ENCODE data around the gene PTPRE. TPM values are rescaled to one million over a fixed set of nuclear protein-coding genes. Genes with fewer than 3 reads are reported as not detected.

The PTPRE gene
- total and polyA plus RNA-seq, 5 donors = 6.7 to 21.1 (median 12.9) TPM

DNA sequence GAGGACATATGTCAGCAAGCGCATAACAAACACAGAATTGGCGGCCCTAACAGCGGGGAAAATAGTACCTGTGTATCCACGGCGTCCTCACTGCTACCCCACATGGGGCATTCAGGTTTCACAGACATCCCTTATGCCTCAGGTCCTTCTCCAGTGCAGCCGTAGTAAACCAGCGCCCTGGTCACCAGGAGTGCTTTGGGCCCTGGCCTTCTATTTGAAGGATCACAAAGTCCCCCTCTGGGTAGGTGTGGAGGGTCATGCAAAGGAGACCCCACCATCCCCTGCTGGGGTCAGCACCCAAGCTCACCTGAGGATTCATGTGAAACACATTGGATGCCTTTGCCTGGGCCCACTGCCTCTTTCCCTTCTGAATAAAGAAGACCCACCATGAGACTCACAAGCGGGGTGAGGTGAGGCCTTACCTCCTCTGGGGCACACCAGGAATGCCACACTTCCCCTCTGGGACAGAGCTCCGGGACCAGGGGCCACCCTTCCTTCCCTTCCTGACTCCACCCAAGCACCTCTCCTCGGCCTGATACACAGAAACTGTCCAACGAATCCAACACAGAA is 32.9 kb upstream of the PTPRE start:
- intact Hi-C loops (cut with DNase I) = no loop called here
- Histone ChIP-seq H3K9me3 (ENCODE audit: control insufficient read depth, low read length) (no peaks in the 10 kb centered on the region), H3K27ac (ENCODE audit: low read length) (no peak overlapping the region), H3K4me1 (ENCODE audit: control insufficient read depth, insufficient read depth, low read length) (no peaks in the 10 kb centered on the region), H3K27me3 (ENCODE audit: control insufficient read depth, insufficient read depth) (no peaks in the 10 kb centered on the region), H3K4me3 (ENCODE audit: low read length) (no peak overlapping the region)
- ATAC-seq = no peak
- 82% methylated on average over 11 of the region's 11 CpGs for whole genome bisulfite sequencing
- no peak for DNase-seq

DNA sequence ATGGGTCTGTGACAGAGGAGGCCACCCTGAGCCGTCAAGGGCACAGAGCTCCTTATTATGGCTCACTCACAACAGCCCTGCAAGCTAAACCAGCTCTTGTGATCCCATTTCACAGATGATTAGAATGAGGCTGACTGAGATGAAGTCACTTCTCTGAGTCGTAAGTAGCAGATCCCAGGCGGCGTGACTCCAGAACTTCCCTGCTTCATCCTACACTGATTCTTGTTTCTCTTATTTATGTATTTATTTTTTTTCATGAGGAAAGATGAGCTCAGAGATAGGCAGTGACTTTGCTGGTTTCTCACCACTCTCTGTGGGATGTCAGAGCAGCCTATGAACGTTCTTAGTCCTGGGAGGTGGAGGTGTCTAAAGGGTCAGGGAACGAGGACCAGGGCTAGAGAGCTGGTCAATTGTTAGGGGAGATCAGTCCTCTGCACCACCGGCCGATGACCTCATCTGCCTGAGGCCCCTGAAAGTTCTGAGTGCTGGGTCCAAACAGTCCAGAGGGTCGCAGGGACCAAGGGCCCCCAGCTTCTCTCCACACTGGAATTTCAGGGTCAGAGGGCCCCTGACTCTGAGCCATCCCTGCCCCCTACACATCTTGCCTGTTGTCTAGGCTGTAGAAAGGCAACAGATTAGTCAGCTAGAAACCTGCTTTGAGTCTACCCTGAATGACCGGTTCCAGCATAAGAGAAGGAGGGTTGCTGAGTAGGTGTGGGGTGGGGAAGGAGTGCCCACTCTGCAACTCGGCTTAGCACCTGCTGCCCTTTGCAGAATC is 32.0 kb upstream of the PTPRE start:
- ATAC-seq (no peak), DNase-seq (no peak)
- Histone ChIP-seq H3K27ac (ENCODE audit: low read length) (no peak overlapping the region), H3K27me3 (ENCODE audit: control insufficient read depth, insufficient read depth) (no peaks in the 10 kb centered on the region), H3K4me1 (ENCODE audit: control insufficient read depth, insufficient read depth, low read length) (no peaks in the 10 kb centered on the region), H3K9me3 (ENCODE audit: control insufficient read depth, low read length) (no peaks in the 10 kb centered on the region), H3K4me3 (ENCODE audit: low read length) (no peak overlapping the region)
- intact Hi-C loops (cut with DNase I) = no loop called here
- WGBS = 86% methylated on average over 11 of the region's 11 CpGs

- Histone ChIP-seq H3K4me1 (ENCODE audit: control insufficient read depth, insufficient read depth, low read length) (no peaks in the 10 kb centered on the region), H3K4me3 (ENCODE audit: low read length) (no peak overlapping the region), H3K27me3 (ENCODE audit: control insufficient read depth, insufficient read depth) (no peaks in the 10 kb centered on the region), H3K9me3 (ENCODE audit: control insufficient read depth, low read length) (no peaks in the 10 kb centered on the region), H3K27ac (ENCODE audit: low read length) (no peak overlapping the region)
- ATAC-seq (no peak), DNase-seq (no peak)
- intact Hi-C loops (cut with DNase I) = no loop called here
- 93% methylated on average over 6 of the region's 6 CpGs for WGBS
Measured at GRCh38 chr10:127875449-127875765, 31.5 kb upstream of the PTPRE start.

- Histone ChIP-seq H3K4me3 (ENCODE audit: low read length) (no peak overlapping the region), H3K27me3 (ENCODE audit: control insufficient read depth, insufficient read depth) (no peaks in the 10 kb centered on the region), H3K27ac (ENCODE audit: low read length) (no peak overlapping the region), H3K4me1 (ENCODE audit: control insufficient read depth, insufficient read depth, low read length) (no peaks in the 10 kb centered on the region), H3K9me3 (ENCODE audit: control insufficient read depth, low read length) (no peaks in the 10 kb centered on the region)
- DNase-seq (no peak), ATAC-seq (no peak)
- intact Hi-C loops (cut with DNase I) = no loop called here
- WGBS = 92% methylated on average over 5 of the region's 5 CpGs
Measured at GRCh38 chr10:127875916-127876315, 31.0 kb upstream of the PTPRE start.

DNA sequence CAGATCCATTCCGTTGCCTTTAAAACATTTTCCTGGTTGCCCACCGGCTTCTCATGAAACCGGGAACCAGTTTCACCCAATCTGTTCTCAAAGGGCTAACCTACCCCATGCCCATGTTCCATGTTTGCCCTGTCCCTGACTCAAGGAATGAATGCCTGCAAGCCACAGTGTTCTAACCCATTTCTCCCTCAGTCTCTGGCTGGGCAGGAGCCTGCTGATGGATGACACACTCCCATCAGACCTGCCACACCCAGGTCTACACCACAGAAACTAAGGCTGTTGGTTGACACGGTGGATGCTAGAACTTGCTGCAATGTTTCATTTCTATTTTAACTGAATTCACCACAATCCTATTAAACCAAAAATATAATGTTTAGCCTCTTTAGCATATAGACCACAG is 29.8 kb upstream of the PTPRE start:
- Histone ChIP-seq H3K4me3 (ENCODE audit: low read length) (no peak overlapping the region), H3K27me3 (ENCODE audit: control insufficient read depth, insufficient read depth) (no peaks in the 10 kb centered on the region), H3K4me1 (ENCODE audit: control insufficient read depth, insufficient read depth, low read length) (no peaks in the 10 kb centered on the region), H3K27ac (ENCODE audit: low read length) (no peak overlapping the region), H3K9me3 (ENCODE audit: control insufficient read depth, low read length) (no peaks in the 10 kb centered on the region)
- DNase-seq (no peak), ATAC-seq (no peak)
- WGBS = 90% methylated on average over 4 of the region's 4 CpGs
- intact Hi-C loops (cut with DNase I) = no loop called here

DNA sequence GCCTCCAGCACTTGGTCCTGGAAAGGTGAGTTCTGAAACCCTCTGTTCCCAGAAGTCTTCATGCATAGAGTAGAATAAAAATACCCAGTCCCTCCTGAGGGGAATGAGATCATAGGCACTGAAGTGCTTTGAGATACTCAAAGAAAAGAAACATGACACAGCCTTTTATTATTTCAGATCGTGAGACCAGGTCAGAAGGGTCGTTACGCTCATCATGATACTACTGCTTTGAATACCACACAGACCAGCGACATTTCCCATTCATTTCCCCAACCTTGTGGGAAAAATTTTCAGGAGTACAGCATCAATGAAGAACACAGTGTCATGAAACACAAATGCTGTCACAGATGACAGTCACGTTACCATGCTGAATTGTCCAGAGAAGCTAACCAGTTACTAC is 29.2 kb upstream of the PTPRE start:
- Histone ChIP-seq H3K27ac (ENCODE audit: low read length) (no peak overlapping the region), H3K9me3 (ENCODE audit: control insufficient read depth, low read length) (no peaks in the 10 kb centered on the region), H3K27me3 (ENCODE audit: control insufficient read depth, insufficient read depth) (no peaks in the 10 kb centered on the region), H3K4me1 (ENCODE audit: control insufficient read depth, insufficient read depth, low read length) (no peaks in the 10 kb centered on the region), H3K4me3 (ENCODE audit: low read length) (no peak overlapping the region)
- 81% methylated on average over 5 of the region's 5 CpGs for WGBS
- intact Hi-C loops (cut with DNase I) = no loop called here
- DNase-seq (no peak), ATAC-seq (no peak)

DNA sequence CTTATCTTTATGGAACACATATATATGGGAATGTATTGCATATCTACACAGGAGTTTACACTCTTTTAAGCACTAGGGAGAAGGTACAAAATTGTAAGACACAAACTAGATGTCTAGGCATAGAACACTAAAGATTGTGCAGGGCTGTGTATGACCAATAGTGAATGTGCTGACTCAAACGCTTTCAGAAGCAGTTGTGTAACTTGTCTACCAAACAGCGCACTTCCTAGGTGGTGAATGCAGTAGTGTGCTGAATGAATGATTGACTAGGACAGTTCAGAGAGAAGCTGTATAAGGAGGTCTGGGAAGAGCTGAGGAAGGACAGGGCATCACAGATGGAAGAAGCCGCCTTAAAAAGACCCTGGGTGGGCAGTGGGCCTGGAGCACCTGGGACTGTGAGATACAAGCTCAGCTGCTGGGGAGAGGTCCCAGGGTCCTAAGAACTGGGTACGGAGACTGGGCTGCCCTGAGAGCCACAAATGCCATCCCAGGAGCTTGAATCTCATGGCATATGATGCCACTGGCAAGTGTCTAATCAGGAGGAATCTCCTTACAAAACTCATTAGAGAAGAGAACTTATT is 28.3 kb upstream of the PTPRE start:
- ATAC-seq = peak; percentile 53 to 59
- H3K4me1 ChIP-seq (ENCODE audit: control insufficient read depth, insufficient read depth, low read length) = no peaks in the 10 kb centered on the region

GRCh38 chr10:127880557-127880956 is 26.3 kb upstream of the PTPRE start:
- H3K4me1 ChIP-seq (ENCODE audit: control insufficient read depth, insufficient read depth, low read length) = no peaks in the 10 kb centered on the region
- intact Hi-C loops (cut with DNase I) = no loop called here

More for the DNA sequence above, 28.3 kb upstream of the PTPRE start:
- intact Hi-C loops (cut with DNase I) = no loop called here
- no peak for DNase-seq
- WGBS = 86% methylated on average over 4 of the region's 4 CpGs
- H3K4me3 ChIP-seq (ENCODE audit: low read length) = no peak overlapping the region
- no peak overlapping the region for H3K27ac ChIP-seq (ENCODE audit: low read length)
- H3K27me3 ChIP-seq (ENCODE audit: control insufficient read depth, insufficient read depth) = no peaks in the 10 kb centered on the region
- H3K9me3 ChIP-seq (ENCODE audit: control insufficient read depth, low read length) = no peaks in the 10 kb centered on the region

DNA sequence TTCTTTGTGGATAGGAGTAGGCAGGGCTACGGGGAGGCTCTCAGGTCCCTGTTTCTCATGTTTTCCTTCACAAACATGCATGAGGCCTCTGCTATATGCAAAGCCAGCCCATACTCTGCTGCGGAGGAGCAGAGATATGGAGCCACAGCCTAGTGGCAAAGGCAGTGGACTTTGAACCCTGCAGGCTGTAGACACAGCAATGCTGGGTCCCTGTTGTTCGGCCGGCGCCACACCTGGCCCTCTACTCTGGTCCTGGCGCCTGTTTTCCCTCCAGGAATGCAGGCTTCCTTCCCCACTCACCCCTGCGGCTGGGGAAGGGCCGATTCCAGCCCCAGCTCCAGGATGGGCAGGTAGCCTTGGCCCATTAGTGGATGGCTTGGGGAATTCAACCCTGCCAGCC is 25.6 kb upstream of the PTPRE start:
- 92% methylated on average over 8 of the region's 8 CpGs for WGBS
- ATAC-seq (no peak), DNase-seq (no peak)
- Histone ChIP-seq H3K9me3 (ENCODE audit: control insufficient read depth, low read length) (no peaks in the 10 kb centered on the region), H3K27me3 (ENCODE audit: control insufficient read depth, insufficient read depth) (no peaks in the 10 kb centered on the region), H3K4me3 (ENCODE audit: low read length) (no peak overlapping the region), H3K27ac (ENCODE audit: low read length) (no peak overlapping the region), H3K4me1 (ENCODE audit: control insufficient read depth, insufficient read depth, low read length) (no peaks in the 10 kb centered on the region)
- intact Hi-C loops (cut with DNase I) = no loop called here

More at GRCh38 chr10:127880557-127880956, 26.3 kb upstream of the PTPRE start:
- DNase-seq (no peak), ATAC-seq (peak; percentile 52 to 53)
- H3K27ac ChIP-seq (ENCODE audit: low read length) = no peak overlapping the region
- H3K27me3 ChIP-seq (ENCODE audit: control insufficient read depth, insufficient read depth) = no peaks in the 10 kb centered on the region
- 27% methylated on average over 2 of the region's 2 CpGs for WGBS
- no peak overlapping the region for H3K4me3 ChIP-seq (ENCODE audit: low read length)
- no peaks in the 10 kb centered on the region for H3K9me3 ChIP-seq (ENCODE audit: control insufficient read depth, low read length)

DNA sequence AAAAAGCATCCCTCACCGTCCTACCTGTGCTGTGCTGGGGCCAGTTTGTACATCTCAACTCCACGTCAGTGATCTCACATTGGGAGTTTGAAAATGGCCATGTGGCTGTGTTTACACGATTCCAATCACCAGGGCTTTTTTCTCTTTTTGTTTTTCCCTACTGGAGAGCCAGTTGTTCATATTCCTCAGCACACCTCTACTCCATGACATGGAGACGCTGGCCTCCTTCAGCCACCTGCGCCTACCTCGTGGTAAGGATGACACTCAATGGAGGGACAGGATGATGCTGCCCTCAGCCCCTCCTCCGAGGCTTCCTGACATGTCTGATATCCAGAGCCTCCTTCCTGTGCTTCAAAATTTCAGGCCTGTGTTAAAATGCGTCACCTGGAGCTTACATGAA is 24.5 kb upstream of the PTPRE start:
- Histone ChIP-seq H3K27me3 (ENCODE audit: control insufficient read depth, insufficient read depth) (no peaks in the 10 kb centered on the region), H3K27ac (ENCODE audit: low read length) (no peak overlapping the region), H3K4me1 (ENCODE audit: control insufficient read depth, insufficient read depth, low read length) (no peaks in the 10 kb centered on the region), H3K9me3 (ENCODE audit: control insufficient read depth, low read length) (no peaks in the 10 kb centered on the region), H3K4me3 (ENCODE audit: low read length) (no peak overlapping the region)
- no peak for DNase-seq
- 78% methylated on average over 8 of the region's 8 CpGs for WGBS
- intact Hi-C loops (cut with DNase I) = no loop called here
- ATAC-seq = no peak

DNA sequence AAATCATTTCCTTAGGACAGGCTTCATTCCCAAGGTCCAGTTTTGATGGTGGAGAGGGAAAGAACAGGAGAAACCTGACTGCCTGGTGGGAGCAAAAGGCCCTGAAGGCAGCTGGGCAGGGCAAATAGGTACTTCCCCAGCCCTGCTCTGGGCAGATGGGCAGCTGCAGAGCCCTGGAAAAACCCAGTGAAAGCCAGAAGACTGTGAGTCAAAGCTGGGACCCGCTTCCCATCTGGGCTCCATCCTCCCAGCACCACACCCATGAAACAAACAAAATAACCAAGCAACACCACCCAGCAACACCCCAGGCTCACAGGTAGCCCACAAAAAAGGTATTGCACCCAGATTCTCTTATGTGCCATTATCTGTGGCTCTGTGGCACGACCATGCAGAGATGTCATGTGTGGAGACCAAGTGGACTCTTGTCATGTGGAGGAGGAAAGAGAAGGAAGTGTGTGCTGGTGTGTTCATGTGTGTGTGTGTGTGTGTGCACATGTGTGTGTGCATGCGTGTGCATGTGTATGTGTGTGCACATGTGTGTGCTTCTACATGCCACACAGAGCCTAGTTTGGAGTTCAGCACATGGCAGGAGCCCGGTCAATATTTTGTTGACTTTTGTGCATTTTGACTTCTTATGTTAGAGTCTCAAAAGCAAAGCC is 24.0 kb upstream of the PTPRE start:
- no peaks in the 10 kb centered on the region for H3K9me3 ChIP-seq (ENCODE audit: control insufficient read depth, low read length)
- H3K4me1 ChIP-seq (ENCODE audit: control insufficient read depth, insufficient read depth, low read length) = no peaks in the 10 kb centered on the region
- DNase-seq = no peak
- 83% methylated on average over 4 of the region's 4 CpGs for WGBS
- H3K27ac ChIP-seq (ENCODE audit: low read length) = no peak overlapping the region
- no peak for ATAC-seq
- intact Hi-C loops (cut with DNase I) = no loop called here
- no peaks in the 10 kb centered on the region for H3K27me3 ChIP-seq (ENCODE audit: control insufficient read depth, insufficient read depth)
- no peak overlapping the region for H3K4me3 ChIP-seq (ENCODE audit: low read length)

Measured in right cardiac atrium (tissue), 5 donors.